ENCODE measurements around the gene DLG3.
"Not testable (repeated sequence)": the region's sequence is repeated elsewhere in the genome, so short reads cannot be mapped to it uniquely, and the experiment has no call there.

The DLG3 gene

GRCh38 chrX:70476934-70477733 lies 32.5 kb downstream of the DLG3 start:
- DNase-seq (ENCODE audit: low spot score) = peak; percentile 36

GRCh38 chrX:70477734-70478075 lies 33.1 kb downstream of the DLG3 start:
- no peak for DNase-seq (ENCODE audit: low spot score)

GRCh38 chrX:70478526-70479245 lies 34.1 kb downstream of the DLG3 start:
- DNase-seq (ENCODE audit: low spot score) = no peak

GRCh38 chrX:70479247-70479921 lies 34.7 kb downstream of the DLG3 start:
- DNase-seq (ENCODE audit: low spot score) = peak; percentile 29

GRCh38 chrX:70479922-70480659 lies 35.5 kb downstream of the DLG3 start:
- no peak for DNase-seq (ENCODE audit: low spot score)

- DNase-seq (ENCODE audit: low spot score) = peak; percentile 27
Observed at GRCh38 chrX:70480660-70481018, 36.0 kb downstream of the DLG3 start.

GRCh38 chrX:70481471-70482270 lies 37.0 kb downstream of the DLG3 start:
- no peak for DNase-seq (ENCODE audit: low spot score)

- no peak for DNase-seq (ENCODE audit: low spot score)
Observed at GRCh38 chrX:70482300-70482699, 37.7 kb downstream of the DLG3 start.

- no peak for DNase-seq (ENCODE audit: low spot score)
Observed at GRCh38 chrX:70485466-70485865, 40.8 kb downstream of the DLG3 start.

GRCh38 chrX:70488856-70489255 lies 44.2 kb downstream of the DLG3 start:
- DNase-seq (ENCODE audit: low spot score) = no peak

- DNase-seq (ENCODE audit: low spot score) = no peak
Observed at GRCh38 chrX:70494441-70494840, 49.8 kb downstream of the DLG3 start.

- no peak for DNase-seq (ENCODE audit: low spot score)
Observed at GRCh38 chrX:70496491-70496890, 51.9 kb downstream of the DLG3 start.

- no peak for DNase-seq (ENCODE audit: low spot score)
Observed at GRCh38 chrX:70497026-70497425, 52.4 kb downstream of the DLG3 start.

- DNase-seq (ENCODE audit: low spot score) = no peak
Observed at GRCh38 chrX:70498129-70498528, 53.5 kb downstream of the DLG3 start.

GRCh38 chrX:70500826-70501225 lies 56.2 kb downstream of the DLG3 start:
- DNase-seq (ENCODE audit: low spot score) = no peak

GRCh38 chrX:70504772-70505450 lies 60.3 kb downstream of the DLG3 start:
- DNase-seq (ENCODE audit: low spot score) = no peak

GRCh38 chrX:70505451-70505841 lies 60.8 kb downstream of the DLG3 start:
- DNase-seq (ENCODE audit: low spot score) = no peak

- DNase-seq (ENCODE audit: low spot score) = no peak
Observed at GRCh38 chrX:70508296-70508911, 63.8 kb downstream of the DLG3 start.

GRCh38 chrX:70509078-70509477 lies 64.4 kb downstream of the DLG3 start:
- DNase-seq (ENCODE audit: low spot score) = no peak

- DNase-seq (ENCODE audit: low spot score) = not testable (repeated sequence)
Observed at GRCh38 chrX:70515270-70515669, 70.6 kb downstream of the DLG3 start.

- not testable (repeated sequence) for DNase-seq (ENCODE audit: low spot score)
Observed at GRCh38 chrX:70515692-70516091, 71.1 kb downstream of the DLG3 start.
